Measurements from ENCODE around the gene RALA.

Gene RALA

GRCh38 chr7:39624935-39625694, 1.7 kb downstream of the RALA start:
- H3K4me3 ChIP-seq (ENCODE audit: low read depth, low read length): peak overlapping the region; percentile 67
- no peak for TF ChIP-seq CTCF (IDR thresholded peaks at IDR 0.05; ENCODE audit: insufficient read depth, low read depth, low read length, missing control alignments)
- no peak for DNase-seq (ENCODE audit: low read depth)

- no peak for TF ChIP-seq CTCF (IDR thresholded peaks at IDR 0.05; ENCODE audit: insufficient read depth, low read depth, low read length, missing control alignments)
- DNase-seq (ENCODE audit: low read depth): no peak
- H3K4me3 ChIP-seq (ENCODE audit: low read depth, low read length): no peak overlapping the region
These were observed 8.4 kb downstream of the RALA start for GRCh38 chr7:39631736-39632308.

GRCh38 chr7:39633563-39634477, 10.4 kb downstream of the RALA start:
- TF ChIP-seq CTCF (IDR thresholded peaks at IDR 0.05; ENCODE audit: insufficient read depth, low read depth, low read length, missing control alignments): no peak
- no peak overlapping the region for H3K4me3 ChIP-seq (ENCODE audit: low read depth, low read length)
- DNase-seq (ENCODE audit: low read depth): peak; percentile 33

- no peak for DNase-seq (ENCODE audit: low read depth)
- TF ChIP-seq CTCF (IDR thresholded peaks at IDR 0.05; ENCODE audit: insufficient read depth, low read depth, low read length, missing control alignments): no peak
- no peak overlapping the region for H3K4me3 ChIP-seq (ENCODE audit: low read depth, low read length)
These were observed 11.1 kb downstream of the RALA start for GRCh38 chr7:39634478-39634805.

GRCh38 chr7:39637400-39637799, 14.0 kb downstream of the RALA start:
- no peak for DNase-seq (ENCODE audit: low read depth)
- H3K4me3 ChIP-seq (ENCODE audit: low read depth, low read length): no peak overlapping the region
- TF ChIP-seq CTCF (IDR thresholded peaks at IDR 0.05; ENCODE audit: insufficient read depth, low read depth, low read length, missing control alignments): no peak

GRCh38 chr7:39637963-39638485, 14.7 kb downstream of the RALA start:
- DNase-seq (ENCODE audit: low read depth): no peak
- no peak for TF ChIP-seq CTCF (IDR thresholded peaks at IDR 0.05; ENCODE audit: insufficient read depth, low read depth, low read length, missing control alignments)

More at GRCh38 chr7:39637963-39638485, 14.7 kb downstream of the RALA start:
- H3K4me3 ChIP-seq (ENCODE audit: low read depth, low read length): no peak overlapping the region

Measured in GM12865 (cell line).